Liver (tissue), 3 donors: ENCODE measurements around the gene KAZN.

Experiments
- CTCF ChIP-seq: fragments of 150-350 bp; IDR thresholded peaks from 2 replicates; pipeline ENCODE4 v1.5.1; 2017; ENCODE audit warnings: improper control_type of control experiment, low read depth, low read length; ENCODE audit not compliant: missing input control
- TAF1 ChIP-seq: conservative IDR thresholded peaks from 2 replicates; pipeline ENCODE4 v1.6.1; 2016; ENCODE audit warnings: antibody characterized with exemption, mild to moderate bottlenecking
- donor health status: healthy.
- donor health status: healthy.

GRCh38 chr1:14940285-14940870 is 341.9 kb downstream of the KAZN start:
- TF ChIP-seq TAF1 (no peak), CTCF (no peak)
